ENCODE results near the gene ZIC2.
"Not testable (repeated sequence)": the region's sequence is repeated elsewhere in the genome, so short reads cannot be mapped to it uniquely, and the experiment has no call there.

GRCh38 chr13:99951666-99952065 is 29.9 kb upstream of the ZIC2 start:
- not testable (repeated sequence) for TF ChIP-seq CTCF (IDR thresholded peaks at IDR 0.05; ENCODE audit: insufficient read depth, low read length); SPI1 (IDR thresholded peaks at IDR 0.05; ENCODE audit: borderline replicate concordance, low read depth); POLR2AphosphoS5 (IDR thresholded peaks at IDR 0.05; ENCODE audit: low read depth); REST (IDR thresholded peaks at IDR 0.05; ENCODE audit: insufficient replicate concordance, low read depth); GABPA (IDR thresholded peaks at IDR 0.05; ENCODE audit: low read depth)

All from HL-60 (cell line).